Naive thymus-derived CD4-positive, alpha-beta T cell (primary cell): ENCODE measurements around the gene FAM107A. TPM values are rescaled to one million over a fixed set of nuclear protein-coding genes. Genes with fewer than 3 reads are reported as not detected.

ENCODE experiments used
- ATAC-seq: fragments of 150-1000 bp; cut with Tn5 transposase; 2 replicates; pipeline ENCODE4 v1.10.0; 2021; ENCODE audit warnings: mild to moderate bottlenecking, moderate library complexity
- CTCF ChIA-PET: fragments of 350-600 bp; sonication (Branson Sonifier 250); formaldehyde crosslinking; loops from one replicate; lab custom pipeline; 2021; ENCODE audit warnings: antibody characterized with exemption; lab: Charles Lee
- POLR2A ChIA-PET: fragments of 350-600 bp; sonication (Branson Sonifier 250); formaldehyde crosslinking; loops from one replicate; lab custom pipeline; 2021; ENCODE audit warnings: antibody characterized with exemption, inconsistent platforms; lab: Charles Lee
- DNase-seq, 9 donors: peaks; one replicate each; pipeline versions ENCODE4 v3.0.0 to v3.0.0-alpha.2; 2020 to 2022; ENCODE audit warnings: mixed read lengths in 1 of 9
- H3K27ac ChIP-seq: one replicate; pipeline ENCODE4 v1.7.0; 2013; ENCODE audit warnings: mild to moderate bottlenecking, low read depth, low read length, moderate library complexity
- H3K27me3 ChIP-seq, 2 donors: one replicate each; pipeline ENCODE4 v1.7.0; 2013; ENCODE audit warnings: low read length in 2 of 2, mild to moderate bottlenecking in 2 of 2, moderate library complexity in 2 of 2; ENCODE audit not compliant: control insufficient read depth in 2 of 2, insufficient read depth in 2 of 2
- H3K36me3 ChIP-seq, 3 experiments: 1 replicate in 2 of 3; 2 replicates in 1 of 3; pipeline ENCODE4 v1.7.0; 2013; ENCODE audit warnings: low read length in 3 of 3, mild to moderate bottlenecking in 3 of 3, moderate library complexity in 1 of 3; ENCODE audit not compliant: insufficient read depth in 3 of 3, control insufficient read depth in 2 of 3
- H3K4me1 ChIP-seq, 2 donors: one replicate each; pipeline ENCODE4 v1.7.0; 2013; ENCODE audit warnings: low read length in 2 of 2, mild to moderate bottlenecking in 2 of 2, moderate library complexity in 1 of 2; ENCODE audit not compliant: control insufficient read depth in 2 of 2, insufficient read depth in 2 of 2
- H3K4me3 ChIP-seq: 2 replicates; pipeline ENCODE4 v1.7.0; 2013; ENCODE audit warnings: mild to moderate bottlenecking, low read length
- H3K9me3 ChIP-seq, 3 experiments: 1 replicate in 2 of 3; 2 replicates in 1 of 3; pipeline ENCODE4 v1.7.0; 2013; ENCODE audit warnings: low read length in 3 of 3; ENCODE audit not compliant: control insufficient read depth in 2 of 3
- H3K27ac Mint-ChIP-seq, 9 donors: one replicate each; pipeline ENCODE4 v1.8.0; 2020 to 2022; ENCODE audit warnings: mixed read lengths in 9 of 9, mild to moderate bottlenecking in 8 of 9, moderate library complexity in 5 of 9, inconsistent platforms in 2 of 9
- H3K27me3 Mint-ChIP-seq, 5 donors: one replicate each; pipeline ENCODE4 v1.8.0; 2021 to 2022; ENCODE audit warnings: mixed read lengths in 5 of 5, mild to moderate bottlenecking in 1 of 5
- H3K36me3 Mint-ChIP-seq, 5 donors: one replicate each; pipeline ENCODE4 v1.8.0; 2020 to 2022; ENCODE audit warnings: mixed read lengths in 5 of 5, mild to moderate bottlenecking in 3 of 5, inconsistent platforms in 1 of 5
- H3K4me1 Mint-ChIP-seq, 7 donors: one replicate each; pipeline ENCODE4 v1.8.0; 2020 to 2022; ENCODE audit warnings: mixed read lengths in 7 of 7, mild to moderate bottlenecking in 3 of 7, inconsistent platforms in 1 of 7
- H3K4me3 Mint-ChIP-seq, 10 donors: one replicate each; pipeline ENCODE4 v1.8.0; 2020 to 2022; ENCODE audit warnings: mild to moderate bottlenecking in 10 of 10, mixed read lengths in 10 of 10, moderate library complexity in 6 of 10, inconsistent platforms in 2 of 10
- H3K9me3 Mint-ChIP-seq, 11 donors: one replicate each; pipeline ENCODE4 v1.8.0; 2020 to 2022; ENCODE audit warnings: mixed read lengths in 11 of 11, mild to moderate bottlenecking in 4 of 11, inconsistent platforms in 1 of 11, moderate library complexity in 1 of 11
- intact Hi-C, 2 donors: fragments of 100-400 bp; cut with micrococcal nuclease; formaldehyde crosslinking; loops; one replicate each; pipeline ENCODE4 v1.15.1; 2023
- polyA plus RNA-seq, 2 donors: library from polyadenylated mRNA; unstranded; fragments of 300-500 nt; fragmentation: Illumina TruSeq; gene quantifications; one replicate each; pipeline ENCODE4 v1.2.3, GENCODE V29; 2021
- total RNA-seq, 6 experiments: library from RNA in 5 of 6; stranded (reverse) in 5 of 6; gene quantifications; 1 replicate in 5 of 6; 2 replicates in 1 of 6; pipeline ENCODE4 v1.2.3 and lab custom pipeline; 2021 to 2026

FAM107A gene
- total and polyA plus RNA-seq, 7 experiments from 2014 or later, result not detected

DNA sequence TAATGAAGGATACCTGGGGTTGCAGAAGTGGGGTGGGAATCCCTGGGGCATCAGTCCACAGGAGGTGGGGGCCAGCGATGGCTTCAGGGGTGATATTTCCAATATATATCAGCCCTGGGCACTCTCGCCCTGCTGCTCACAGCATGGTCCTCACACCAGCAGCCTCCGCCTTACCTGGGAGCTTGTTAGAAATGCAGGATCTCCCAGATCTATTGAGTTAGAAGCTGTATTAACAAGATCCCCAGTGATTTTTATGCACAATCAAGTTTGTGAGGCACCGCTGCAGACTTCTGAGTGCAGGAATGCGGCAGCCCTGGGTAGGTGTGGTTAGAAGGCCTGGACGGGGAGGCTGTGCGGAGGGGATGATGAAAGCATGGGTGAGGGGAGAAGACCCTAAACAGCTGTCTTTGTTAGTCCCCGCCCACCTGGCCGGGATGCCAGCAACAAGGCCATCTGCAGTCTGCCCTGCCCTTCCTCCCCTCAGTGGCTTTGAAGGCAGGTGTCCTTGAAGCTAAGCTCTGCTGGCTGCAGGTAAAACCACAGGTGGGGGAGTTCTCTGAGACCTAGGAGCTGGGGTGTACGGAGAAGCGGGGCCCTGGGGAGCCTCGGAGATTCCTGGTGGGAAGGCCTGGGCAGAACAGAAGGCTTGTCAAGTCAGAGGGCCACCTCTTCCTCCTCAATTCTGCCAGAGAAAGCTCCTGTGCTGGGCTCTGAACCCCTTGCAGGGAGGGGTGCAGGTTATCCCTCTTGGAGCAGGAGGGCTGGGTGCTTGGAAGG is 11.4 kb downstream of the FAM107A start:
- Mint-ChIP-seq H3K27me3 (peaks cover 0 to 4% (median 0%) of the 10 kb centered on the region in 5 donors), H3K4me3 (no peak overlapping the region), H3K9me3 (peaks cover 0 to 3% (median 0%) of the 10 kb centered on the region in 11 donors), H3K27ac (no peak overlapping the region), H3K4me1 (peaks cover 4 to 7% (median 6%) of the 10 kb centered on the region in 7 donors), H3K36me3 (no peaks in the 10 kb centered on the region)
- POLR2A ChIA-PET, result no interaction called here
- intact Hi-C loops, result loop anchor here in 1 of 2 donors (10.0 kb wide), 1 partner anchor 489 kb away; the partner anchor contains the start of gene CFAP20DC
- DNase-seq, result no peak
- Histone ChIP-seq H3K36me3 (no peaks in the 10 kb centered on the region), H3K4me1 (no peaks in the 10 kb centered on the region), H3K27ac (no peak overlapping the region), H3K4me3 (no peak overlapping the region), H3K9me3 (no peaks in the 10 kb centered on the region), H3K27me3 (no peaks in the 10 kb centered on the region)
- ATAC-seq, result no peak
- CTCF ChIA-PET, result no interaction called here

- Mint-ChIP-seq H3K4me3 (no peak overlapping the region), H3K36me3 (no peaks in the 10 kb centered on the region), H3K9me3 (peaks cover 0 to 3% (median 0%) of the 10 kb centered on the region in 11 donors), H3K4me1 (peaks cover 4 to 7% (median 6%) of the 10 kb centered on the region in 7 donors), H3K27ac (no peak overlapping the region), H3K27me3 (peaks cover 0 to 4% (median 0%) of the 10 kb centered on the region in 5 donors)
- ChIA-PET POLR2A (no interaction called here), CTCF (no interaction called here)
- DNase-seq (no peak), ATAC-seq (no peak)
- H3K9me3 ChIP-seq, result no peaks in the 10 kb centered on the region
- H3K4me1 ChIP-seq, result no peaks in the 10 kb centered on the region
- H3K36me3 ChIP-seq, result no peaks in the 10 kb centered on the region
- intact Hi-C loops, result loop anchor here in 1 of 2 donors (10.0 kb wide), 1 partner anchor 490 kb away; the partner anchor contains the start of gene CFAP20DC
- no peak overlapping the region for H3K27ac ChIP-seq
- no peaks in the 10 kb centered on the region for H3K27me3 ChIP-seq
- H3K4me3 ChIP-seq, result no peak overlapping the region
These were observed 12.6 kb downstream of the FAM107A start for GRCh38 chr3:58564456-58565160.

DNA sequence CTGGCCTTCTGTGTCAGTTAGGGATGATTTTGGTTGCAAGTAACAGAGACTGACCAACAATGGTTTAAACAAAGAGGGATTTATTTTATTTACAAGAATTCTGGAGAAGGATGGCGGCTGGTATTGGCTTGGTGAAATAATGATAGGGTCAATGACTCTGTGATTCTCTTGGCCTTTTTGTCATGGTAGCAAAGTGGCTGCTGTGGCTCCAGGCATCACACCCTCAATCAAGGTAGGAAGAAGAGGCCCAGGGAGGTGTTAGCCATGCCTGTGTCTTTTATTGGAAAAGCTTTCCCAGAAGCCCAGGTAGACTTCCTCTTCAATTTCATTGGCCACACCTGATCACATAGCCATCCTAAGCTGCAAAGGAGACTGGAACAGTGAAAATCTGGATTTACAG is 13.1 kb downstream of the FAM107A start:
- Histone ChIP-seq H3K36me3 (no peaks in the 10 kb centered on the region), H3K4me3 (no peak overlapping the region), H3K27ac (no peak overlapping the region), H3K27me3 (no peaks in the 10 kb centered on the region), H3K9me3 (no peaks in the 10 kb centered on the region), H3K4me1 (no peaks in the 10 kb centered on the region)
- H3K27ac Mint-ChIP-seq, result peak overlapping the region in 1 of 9 donors; percentile 77
- no peak for ATAC-seq
- H3K4me3 Mint-ChIP-seq, result no peak overlapping the region
- CTCF ChIA-PET, result no interaction called here
- H3K4me1 Mint-ChIP-seq, result peaks cover 4 to 6% (median 5%) of the 10 kb centered on the region in 7 donors
- POLR2A ChIA-PET, result no interaction called here
- DNase-seq, result no peak
- H3K9me3 Mint-ChIP-seq, result peaks cover 0 to 3% (median 0%) of the 10 kb centered on the region in 11 donors
- peaks cover 0 to 3% (median 0%) of the 10 kb centered on the region in 5 donors for H3K27me3 Mint-ChIP-seq
- no peaks in the 10 kb centered on the region for H3K36me3 Mint-ChIP-seq
- intact Hi-C loops, result loop anchor here in 1 of 2 donors (10.0 kb wide), 1 partner anchor 491 kb away; the partner anchor contains the start of gene CFAP20DC

DNA sequence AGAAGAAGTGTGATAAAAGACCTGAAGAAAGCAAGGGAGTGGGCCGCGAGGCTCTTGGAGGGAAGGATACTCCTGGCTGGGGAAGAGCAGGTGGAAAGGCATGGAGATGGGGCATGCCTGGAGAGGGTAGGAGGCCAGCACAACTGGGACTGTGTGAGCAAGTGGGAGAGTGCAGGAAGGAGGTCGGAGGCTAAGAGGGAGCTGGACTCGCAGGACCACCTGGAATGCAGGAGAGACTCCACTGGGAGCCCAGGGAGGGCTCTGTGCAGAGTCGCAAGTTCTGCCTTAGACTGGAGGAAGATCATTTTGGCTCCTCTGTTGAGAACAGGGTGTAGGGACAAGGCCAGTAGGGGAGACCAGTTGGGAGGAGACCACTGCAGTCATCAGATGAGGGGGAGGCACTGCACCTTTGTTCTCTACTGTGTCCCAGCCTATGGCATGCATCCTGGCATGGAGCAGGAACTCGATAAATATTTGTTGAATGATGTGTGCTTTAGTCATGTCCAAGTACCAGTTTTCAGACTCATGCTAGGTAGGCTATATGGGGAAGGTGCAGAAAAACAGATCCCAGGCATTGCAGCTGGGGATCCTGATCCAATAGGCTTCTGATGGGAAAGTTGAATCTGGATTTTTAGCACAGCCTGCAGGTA is 13.7 kb downstream of the FAM107A start:
- Mint-ChIP-seq H3K36me3 (no peaks in the 10 kb centered on the region), H3K9me3 (peaks cover 0 to 3% (median 0%) of the 10 kb centered on the region in 11 donors), H3K4me3 (no peak overlapping the region), H3K27me3 (no peaks in the 10 kb centered on the region), H3K27ac (peak overlapping the region in 1 of 9 donors; percentile 77), H3K4me1 (peaks cover 0 to under 1% (median 0%) of the 10 kb centered on the region in 7 donors)
- Histone ChIP-seq H3K27ac (no peak overlapping the region), H3K4me1 (no peaks in the 10 kb centered on the region), H3K27me3 (no peaks in the 10 kb centered on the region), H3K36me3 (no peaks in the 10 kb centered on the region), H3K4me3 (no peak overlapping the region), H3K9me3 (no peaks in the 10 kb centered on the region)
- CTCF ChIA-PET, result no interaction called here
- POLR2A ChIA-PET, result no interaction called here
- intact Hi-C loops, result loop anchor here in 1 of 2 donors (10.0 kb wide), 1 partner anchor 491 kb away; the partner anchor contains the start of gene CFAP20DC
- ATAC-seq (no peak), DNase-seq (no peak)

DNA sequence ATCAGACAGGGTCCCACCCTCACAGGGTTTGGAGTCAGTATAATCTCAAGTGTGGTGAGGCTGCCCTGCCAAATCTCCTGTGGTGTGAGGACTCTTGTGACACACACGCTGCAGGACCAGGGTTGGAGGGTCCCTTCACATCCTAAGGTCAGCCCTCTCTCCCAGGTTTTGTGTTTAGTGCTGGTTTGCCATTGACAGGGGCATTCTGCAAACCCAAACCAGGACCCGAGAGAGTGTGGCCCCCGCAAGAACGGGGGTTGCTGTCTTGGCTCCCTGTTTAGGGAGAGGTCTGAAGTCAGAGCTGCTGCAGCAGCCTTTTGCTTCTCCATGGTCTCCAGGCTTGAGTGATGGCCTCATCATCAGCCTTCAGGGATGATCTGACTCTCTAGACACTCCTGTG is 14.7 kb downstream of the FAM107A start:
- Histone ChIP-seq H3K27ac (no peak overlapping the region), H3K9me3 (no peaks in the 10 kb centered on the region), H3K4me3 (no peak overlapping the region), H3K36me3 (no peaks in the 10 kb centered on the region), H3K27me3 (no peaks in the 10 kb centered on the region), H3K4me1 (no peaks in the 10 kb centered on the region)
- Mint-ChIP-seq H3K9me3 (peaks cover 0 to 3% (median 0%) of the 10 kb centered on the region in 11 donors), H3K27ac (no peak overlapping the region), H3K4me3 (no peak overlapping the region), H3K27me3 (peaks cover 0 to 1% (median 0%) of the 10 kb centered on the region in 5 donors), H3K36me3 (no peaks in the 10 kb centered on the region), H3K4me1 (no peaks in the 10 kb centered on the region)
- ChIA-PET POLR2A (no interaction called here), CTCF (no interaction called here)
- ATAC-seq, result no peak
- no peak for DNase-seq
- intact Hi-C loops, result loop anchor here in 1 of 2 donors (10.0 kb wide), 1 partner anchor 492 kb away; the partner anchor contains the start of gene CFAP20DC

- intact Hi-C loops, result loop anchor here in 1 of 2 donors (10.0 kb wide), 1 partner anchor 494 kb away; the partner anchor contains the start of gene CFAP20DC
- Mint-ChIP-seq H3K9me3 (peaks cover 0 to 3% (median 0%) of the 10 kb centered on the region in 11 donors), H3K27ac (no peak overlapping the region), H3K4me1 (no peaks in the 10 kb centered on the region), H3K4me3 (no peak overlapping the region), H3K27me3 (peaks cover 0 to 7% (median 4%) of the 10 kb centered on the region in 5 donors), H3K36me3 (no peaks in the 10 kb centered on the region)
- ChIA-PET POLR2A (no interaction called here), CTCF (no interaction called here)
- no peak for DNase-seq
- no peaks in the 10 kb centered on the region for H3K4me1 ChIP-seq
- H3K27ac ChIP-seq, result no peak overlapping the region
- no peaks in the 10 kb centered on the region for H3K27me3 ChIP-seq
- ATAC-seq, result no peak
- no peaks in the 10 kb centered on the region for H3K9me3 ChIP-seq
- H3K4me3 ChIP-seq, result no peak overlapping the region
- no peaks in the 10 kb centered on the region for H3K36me3 ChIP-seq
These were observed 16.4 kb downstream of the FAM107A start for GRCh38 chr3:58560771-58561311.
